NOMO-1 (cell line): Measurements from ENCODE around the gene OR52E6.

Experiments used
- DNase-seq, 2 experiments: peaks; one replicate each; lab custom pipeline; 2025; ENCODE audit not compliant: unreplicated experiment in 2 of 2; lab: John Stamatoyannopoulos, UW

The OR52E6 gene

DNA sequence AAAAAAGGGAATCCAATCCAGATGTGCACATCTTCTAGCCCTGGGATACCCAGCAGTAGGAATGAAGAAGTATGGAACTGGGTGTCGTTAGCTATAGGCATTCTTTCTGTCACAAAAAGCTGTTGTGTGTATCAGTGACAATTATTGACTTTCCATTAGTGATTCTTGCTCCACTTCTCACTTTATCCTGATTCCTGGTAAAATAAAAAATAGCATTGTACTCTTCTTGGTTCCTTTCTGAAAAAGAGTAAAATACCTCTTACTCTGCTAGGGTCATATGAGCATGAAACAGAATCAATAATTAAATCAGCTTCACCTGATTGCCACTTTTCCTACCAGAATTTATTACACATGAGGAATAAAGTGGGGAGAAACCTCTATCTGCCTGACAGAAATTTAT is at the start of gene OR52E6:
TSS of gene OR52E6 (minus strand) at position 101 of the 400 bp plus-strand sequence. CDS start at position 101, 0 bp downstream.
- DNase-seq, result no peak

DNA sequence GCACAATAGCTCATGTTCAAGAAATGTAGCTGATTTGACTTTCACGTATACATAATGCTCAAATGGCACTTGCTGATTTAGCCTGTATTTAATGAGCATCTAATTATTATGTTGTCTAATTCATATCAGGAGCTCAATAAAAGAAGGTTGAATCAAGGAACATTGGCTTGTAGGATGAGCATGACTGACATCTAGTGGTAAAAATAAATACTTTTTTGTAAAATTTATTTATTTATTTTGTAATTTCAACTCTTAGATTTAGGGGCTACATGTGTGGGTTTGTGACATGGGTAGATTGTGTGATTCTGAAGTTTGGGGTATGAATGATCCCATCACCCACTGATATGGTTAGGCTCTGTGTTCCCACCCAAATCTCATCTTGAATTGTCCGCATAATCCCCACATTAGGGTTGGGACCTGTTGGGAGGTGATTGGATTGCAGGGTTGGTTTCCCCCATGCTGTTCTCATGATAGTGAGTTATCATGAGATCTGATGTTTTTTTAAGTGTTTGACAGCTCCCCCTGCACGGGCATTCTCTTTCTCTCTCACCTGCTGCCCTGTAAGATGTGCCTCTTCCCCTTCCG is 49.6 kb upstream of the OR52E6 start:
- peak; percentile 3 to 22 for DNase-seq

DNA sequence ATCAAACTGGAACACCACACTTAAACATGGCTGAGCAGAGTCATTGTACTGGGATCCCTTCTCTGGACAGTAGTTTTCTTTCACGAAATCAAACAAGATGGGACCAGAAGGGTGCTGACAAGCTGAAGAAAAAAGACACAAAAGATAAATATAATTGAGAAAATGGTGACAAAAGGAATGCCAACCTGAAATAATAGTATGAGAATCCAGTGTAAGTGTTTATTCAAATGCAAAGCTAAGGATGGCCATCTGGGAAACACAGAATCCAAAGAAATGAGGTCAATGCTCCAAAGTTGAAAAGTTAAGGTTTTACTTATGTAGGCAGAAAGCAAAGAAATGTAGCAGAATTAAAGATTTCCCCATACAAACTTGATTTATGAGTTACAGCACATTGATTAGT is 46.0 kb upstream of the OR52E6 start:
- no peak for DNase-seq

DNA sequence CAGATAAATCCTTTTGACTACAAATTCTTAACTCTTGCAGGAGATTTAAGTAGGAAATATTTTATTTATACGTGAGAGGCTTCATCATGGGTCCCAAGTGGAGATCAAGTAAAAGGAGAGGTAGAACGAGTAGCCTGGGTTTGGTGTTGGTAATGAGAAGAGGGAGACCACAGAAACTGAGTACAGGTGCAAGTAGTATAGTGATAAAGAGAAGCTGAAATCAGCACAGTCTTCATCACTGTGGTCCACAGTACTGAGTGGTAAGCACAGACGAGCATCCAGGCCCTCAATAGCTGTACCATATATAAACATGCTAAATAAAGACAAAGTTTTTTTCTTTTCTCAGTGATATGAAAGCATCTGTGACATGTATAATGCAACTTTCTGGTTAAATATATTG is 45.5 kb upstream of the OR52E6 start:
- DNase-seq, result no peak

DNA sequence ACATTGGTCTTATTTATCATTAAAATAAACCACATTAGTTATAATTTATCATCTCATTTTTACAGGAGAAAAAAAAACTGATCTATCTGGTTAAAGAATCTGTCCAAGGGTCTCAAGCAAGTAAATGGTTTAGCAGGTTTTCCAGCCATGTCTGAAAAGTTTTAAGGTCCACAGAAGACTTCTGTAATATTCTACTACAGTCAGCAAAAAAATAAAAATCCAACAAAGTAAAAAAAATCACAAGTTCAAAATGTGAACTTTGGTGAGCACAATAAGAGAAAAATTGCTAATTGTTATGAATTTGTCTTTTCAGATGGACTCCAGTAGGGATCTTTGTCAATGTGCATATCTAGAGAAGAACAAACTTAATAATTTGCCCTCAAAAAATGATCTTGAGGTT is 40.1 kb upstream of the OR52E6 start:
- no peak for DNase-seq

DNA sequence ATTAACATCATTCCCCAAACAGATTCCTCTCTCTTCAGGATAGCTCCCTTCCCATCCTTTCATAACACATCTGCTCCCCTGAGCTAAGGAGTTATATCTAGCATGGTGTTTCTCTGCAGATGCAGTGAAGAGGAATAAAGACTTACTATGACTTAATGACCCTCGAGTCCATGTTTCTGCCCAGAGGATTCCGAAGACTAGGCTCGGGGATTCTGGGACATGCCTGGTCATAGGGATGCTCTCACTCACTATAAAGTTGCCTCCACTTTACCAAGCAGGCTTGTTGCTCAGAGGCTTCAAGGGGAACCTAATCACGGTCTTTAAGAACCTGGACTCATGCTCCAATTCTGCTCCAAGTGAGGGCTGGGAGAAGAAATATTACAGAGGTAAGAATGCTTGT is 38.6 kb upstream of the OR52E6 start, which contains the start of gene OR52E4:
TSS of gene OR52E4 (plus strand) at position 301 of the 400 bp plus-strand sequence. CDS start 3,664 bp downstream, outside the sequence.
- no peak for DNase-seq

DNA sequence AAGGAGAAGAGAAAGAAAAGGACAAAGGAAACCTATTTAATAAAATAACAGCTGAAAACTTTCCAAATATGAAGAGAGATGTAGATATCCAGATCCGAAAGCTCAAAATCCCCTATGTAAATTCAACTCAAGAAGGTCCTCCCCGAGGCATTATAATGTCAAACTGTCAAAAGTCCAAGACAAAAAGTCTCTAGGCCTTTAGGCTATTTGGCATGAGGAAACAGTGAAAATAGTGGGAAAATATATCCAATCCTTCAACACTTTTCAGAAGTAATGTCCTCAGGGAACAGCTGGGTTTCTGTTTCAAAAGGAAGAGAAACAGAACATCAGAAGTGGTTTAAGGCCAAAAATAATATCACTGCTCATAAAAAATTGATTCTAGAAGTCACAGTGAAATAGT is 36.9 kb upstream of the OR52E6 start:
- DNase-seq, result no peak

DNA sequence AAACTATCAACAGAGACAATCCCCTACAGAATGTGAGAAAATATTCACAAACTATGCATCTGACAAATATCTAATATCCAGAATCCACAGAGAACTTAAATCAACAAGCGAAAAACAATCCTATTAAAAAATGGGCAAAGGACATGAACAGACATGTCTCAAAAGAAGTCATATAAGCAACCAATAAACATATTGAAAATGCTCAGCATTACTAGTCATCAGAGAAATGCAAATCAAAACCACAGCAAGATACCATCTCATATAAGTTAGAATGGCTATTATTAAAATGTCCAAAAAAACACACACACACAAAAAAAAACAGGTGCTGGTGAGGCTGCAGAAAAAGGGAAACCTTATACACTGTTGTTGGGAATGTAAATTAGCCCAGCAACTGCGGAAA is 24.1 kb upstream of the OR52E6 start:
- no peak for DNase-seq

DNA sequence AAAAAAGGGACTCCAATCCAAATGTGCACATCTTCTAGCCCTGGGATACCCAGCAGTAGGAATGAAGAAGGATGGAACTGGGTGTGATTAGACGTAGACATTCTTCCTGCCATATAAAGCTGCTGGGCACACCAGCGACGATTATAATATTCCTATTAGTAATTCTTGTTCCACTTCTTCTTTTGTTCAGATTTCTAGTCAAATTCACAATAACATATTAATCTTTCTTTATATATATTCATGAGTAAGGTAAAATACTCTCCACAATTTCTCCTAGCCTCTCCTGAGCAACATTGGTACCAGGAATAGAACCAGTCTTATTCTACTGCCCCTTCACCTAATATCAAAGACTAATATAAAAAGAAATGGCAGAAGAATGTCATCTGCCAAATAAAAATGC is 15.9 kb upstream of the OR52E6 start, which contains the start of gene OR52E8:
TSS of gene OR52E8 (minus strand) at position 101 of the 400 bp plus-strand sequence. CDS start at position 101, 0 bp downstream.
- no peak for DNase-seq

DNA sequence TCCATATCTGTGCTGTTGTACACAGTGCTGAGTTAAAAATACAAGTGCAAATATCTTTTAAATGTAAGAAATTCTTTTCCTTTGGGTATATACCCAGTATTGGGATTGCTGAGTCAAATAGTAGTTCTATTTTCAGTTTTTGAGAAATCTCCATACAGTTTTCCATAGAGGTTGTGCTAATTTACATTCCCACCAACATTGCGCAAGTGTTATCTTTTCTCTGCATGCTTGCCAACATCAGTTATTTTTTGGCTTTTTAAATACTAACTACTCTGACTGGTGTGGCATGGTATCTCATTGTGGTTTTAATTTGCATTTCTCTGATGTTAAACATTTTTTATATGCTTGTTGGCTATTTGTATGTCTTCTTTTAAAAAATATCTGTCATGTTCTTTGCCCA is 9.3 kb upstream of the OR52E6 start:
- DNase-seq, result no peak

DNA sequence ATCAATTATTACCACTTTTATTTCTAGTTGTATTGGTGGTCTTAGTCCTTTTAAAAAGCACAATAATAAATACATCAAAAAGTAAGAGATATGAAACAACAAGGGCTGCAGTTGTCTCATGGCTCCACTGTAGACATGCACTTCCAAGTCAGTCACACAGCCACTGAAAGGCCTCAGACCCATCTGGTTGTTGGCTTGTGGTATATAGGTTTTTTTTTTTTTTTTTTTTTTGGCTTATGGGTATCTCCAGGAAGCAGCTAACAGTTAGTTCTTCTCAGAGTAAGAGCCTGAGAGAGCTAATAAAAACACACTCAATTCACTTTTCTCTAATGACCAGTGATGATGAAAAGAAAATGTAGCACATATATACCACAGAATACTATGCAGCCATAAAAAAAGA is 6.0 kb upstream of the OR52E6 start:
- no peak for DNase-seq

DNA sequence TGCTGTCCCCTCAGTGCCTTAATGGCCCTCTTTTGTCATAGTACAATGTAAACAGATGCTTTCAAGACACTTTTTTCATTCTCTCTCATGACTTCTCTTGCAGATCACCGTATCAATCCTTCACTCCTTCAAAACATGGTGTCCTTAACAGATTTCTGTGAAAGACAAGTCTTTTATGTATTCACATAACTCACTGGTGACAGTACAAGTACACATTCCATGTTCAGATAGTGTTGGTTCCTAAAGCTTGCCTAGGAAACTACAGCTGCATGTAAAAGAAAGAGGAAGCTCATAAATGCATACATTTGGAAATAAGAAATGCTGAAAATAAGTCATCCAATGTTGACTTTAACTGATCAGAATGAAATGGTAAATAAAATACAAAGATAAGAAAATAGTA is 5.0 kb upstream of the OR52E6 start:
- DNase-seq, result no peak

DNA sequence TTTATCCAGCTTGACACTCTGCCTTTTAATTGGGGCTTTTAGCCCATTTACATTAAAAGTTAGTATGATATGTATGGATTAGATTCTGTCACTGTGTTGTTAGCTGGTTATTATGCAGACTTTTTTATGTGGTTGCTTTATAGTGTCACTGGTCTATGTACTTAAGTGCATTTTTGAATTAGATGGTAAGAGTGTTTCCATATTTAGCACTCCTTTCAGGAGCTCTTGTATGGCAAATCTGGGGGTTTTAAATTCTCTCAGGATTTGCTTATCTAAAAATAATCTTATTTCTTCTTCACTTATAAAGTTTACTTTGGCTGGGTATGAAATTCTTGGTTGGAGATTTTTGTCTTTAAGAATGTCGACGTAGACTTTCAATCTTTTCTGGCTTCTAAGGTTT is 4.0 kb downstream of the OR52E6 start:
- no peak for DNase-seq

DNA sequence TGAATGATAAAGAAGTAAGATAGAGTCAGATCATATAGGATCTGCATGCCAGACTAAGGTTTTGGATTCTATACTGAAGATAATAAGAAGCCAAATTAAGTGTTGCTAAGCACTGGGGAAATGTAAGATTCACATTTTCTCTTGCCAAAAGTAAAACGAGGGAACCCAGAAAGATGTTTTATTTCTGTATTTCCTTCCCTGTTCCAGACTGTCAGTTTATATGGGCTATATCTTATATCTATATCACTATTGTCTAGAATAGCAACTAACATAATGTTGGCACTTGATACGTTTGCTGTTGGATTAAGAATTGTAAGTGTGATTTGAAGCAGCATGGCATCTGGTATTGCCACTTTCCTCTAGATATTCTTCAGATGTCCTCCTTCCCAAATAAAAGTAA is 8.3 kb downstream of the OR52E6 start:
- DNase-seq, result no peak

DNA sequence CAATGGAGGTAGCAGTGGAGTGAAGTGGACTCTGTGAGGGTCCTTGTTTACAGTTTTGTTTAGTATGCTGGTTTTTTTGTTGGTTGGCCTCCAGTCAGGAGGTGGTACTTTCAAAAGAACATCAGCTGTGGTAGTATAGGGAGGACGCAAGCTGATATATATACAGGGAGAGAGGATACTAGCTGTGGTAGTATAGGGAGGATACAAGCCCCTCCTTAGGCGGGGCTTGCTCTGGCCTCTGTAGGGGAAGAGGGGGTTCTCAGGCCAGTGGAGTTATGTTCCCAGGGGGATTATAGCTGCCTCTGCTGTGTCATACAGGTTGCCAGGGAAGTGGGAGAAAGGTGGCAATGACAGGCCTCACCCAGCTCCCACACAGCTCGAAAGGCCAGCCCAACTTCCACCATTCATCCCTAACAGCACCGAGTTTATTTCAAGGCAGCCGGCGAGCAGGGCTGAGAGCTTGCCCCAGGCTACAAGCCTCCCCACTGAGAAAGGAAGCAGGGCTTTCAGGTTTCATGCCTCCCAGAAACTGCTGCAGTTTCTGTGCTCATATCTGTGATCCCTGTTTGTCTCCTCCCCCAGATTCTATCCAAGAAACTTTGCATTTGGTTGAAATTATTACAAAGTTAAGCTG is 10.4 kb downstream of the OR52E6 start:
- DNase-seq, result no peak

DNA sequence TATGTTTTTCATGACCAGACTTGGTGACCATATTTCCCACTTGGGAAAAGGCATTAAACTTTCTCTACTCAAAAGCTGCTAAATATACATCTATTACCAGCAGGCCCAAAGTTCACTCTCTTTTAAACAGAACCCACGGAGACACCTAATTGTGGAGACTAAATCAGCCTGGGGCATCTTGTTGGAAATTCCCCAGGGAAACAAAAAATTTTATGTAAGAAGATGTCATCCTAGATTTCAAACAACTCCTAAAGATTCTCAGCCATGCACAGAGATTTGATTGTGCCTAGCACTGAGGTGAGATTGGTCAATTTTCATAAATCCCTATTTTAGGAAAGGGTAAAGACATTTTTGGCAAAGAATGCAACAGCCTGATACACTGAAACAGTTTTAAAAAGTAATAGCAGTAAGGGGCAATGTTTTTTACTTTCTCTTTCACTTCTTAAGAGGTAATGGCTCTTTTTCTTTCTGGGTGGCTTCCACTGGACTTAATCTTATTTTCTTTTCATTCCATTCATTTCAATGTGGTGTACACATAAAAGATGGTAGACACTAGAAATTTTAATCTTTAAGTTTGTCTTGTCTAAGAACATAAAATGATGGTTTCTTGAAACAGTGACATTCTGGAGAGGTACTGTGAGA is 23.3 kb downstream of the OR52E6 start:
- peak in 1 of 2 experiments; percentile 43 for DNase-seq

DNA sequence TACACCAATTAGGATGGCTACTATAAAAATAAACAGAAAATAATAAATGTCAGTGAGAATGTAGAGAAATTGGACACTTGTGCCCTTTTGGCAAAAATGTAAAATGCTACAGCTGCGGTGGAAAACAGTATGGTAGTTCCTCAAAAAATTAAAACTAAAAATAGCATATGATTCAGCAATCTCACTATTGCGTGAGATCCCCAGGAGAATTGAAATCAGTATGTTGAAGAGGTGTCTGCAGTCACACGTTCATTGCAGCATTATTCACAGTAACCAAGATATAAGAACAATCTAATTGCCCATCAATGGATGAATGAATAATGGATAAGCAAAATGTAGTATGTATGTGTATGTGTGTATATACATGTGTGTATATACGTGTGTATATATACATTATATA is 26.2 kb downstream of the OR52E6 start:
- peak; percentile 56 to 85 for DNase-seq

DNA sequence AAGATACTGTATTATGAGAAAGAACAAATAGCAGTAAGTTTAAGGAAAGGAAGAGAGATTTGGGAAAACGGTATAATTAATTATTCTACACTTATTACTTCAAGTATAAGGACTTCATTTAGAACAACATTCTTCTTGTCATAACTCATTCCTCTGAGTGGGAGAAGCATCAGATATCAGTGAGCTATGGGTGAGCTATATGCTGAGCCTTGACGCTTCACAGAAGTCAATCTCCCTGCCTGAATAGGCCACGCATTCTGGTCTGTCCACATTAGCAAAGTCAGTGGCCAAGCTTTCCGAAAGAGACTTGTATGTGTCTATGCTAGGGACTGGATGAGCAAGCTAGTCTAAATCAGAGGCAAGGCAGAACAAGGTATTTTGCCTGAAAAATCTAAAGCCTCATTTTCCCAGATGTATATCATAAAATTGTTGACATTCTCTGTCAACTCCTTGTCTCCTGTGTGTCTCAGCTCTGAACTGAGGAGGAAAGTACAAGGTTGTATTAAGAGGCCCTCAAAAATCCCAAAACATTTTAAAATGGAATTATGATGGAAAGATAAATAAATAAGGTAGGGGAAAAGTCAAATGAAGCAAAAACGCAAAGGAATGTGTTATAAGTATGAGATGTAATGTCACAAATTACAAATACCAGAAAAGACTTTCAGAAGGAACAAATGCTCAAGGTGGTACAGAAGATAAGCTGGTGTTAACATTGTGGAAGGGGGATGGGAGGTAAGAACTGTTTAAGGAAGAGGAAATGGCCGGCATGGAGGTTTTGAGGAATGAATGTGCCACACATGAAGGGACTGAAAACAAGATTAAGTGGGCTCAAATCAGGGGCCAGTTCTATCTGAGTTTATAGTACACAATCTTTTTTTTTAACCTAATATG is 31.5 kb downstream of the OR52E6 start:
- DNase-seq, result no peak

DNA sequence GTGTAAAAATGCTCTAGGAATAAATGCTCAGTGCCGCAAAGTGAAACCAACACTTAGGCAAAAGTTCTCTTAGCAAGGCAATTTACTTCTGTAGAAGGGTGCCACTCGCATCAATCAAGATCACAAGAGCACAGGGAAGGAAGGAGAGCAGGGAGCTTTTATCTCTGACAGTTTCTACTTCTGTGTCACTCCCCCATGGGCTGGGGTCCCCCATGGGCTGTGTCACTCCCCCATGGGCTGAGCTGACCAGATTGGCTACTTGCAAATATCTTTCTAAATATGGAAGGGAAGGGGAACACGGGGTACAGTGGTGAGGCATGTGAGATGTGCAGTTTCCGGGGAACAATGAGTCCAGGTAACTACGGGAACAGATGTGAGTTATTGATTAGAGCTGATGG is 32.6 kb downstream of the OR52E6 start:
- DNase-seq, result peak in 1 of 2 experiments; percentile 10

DNA sequence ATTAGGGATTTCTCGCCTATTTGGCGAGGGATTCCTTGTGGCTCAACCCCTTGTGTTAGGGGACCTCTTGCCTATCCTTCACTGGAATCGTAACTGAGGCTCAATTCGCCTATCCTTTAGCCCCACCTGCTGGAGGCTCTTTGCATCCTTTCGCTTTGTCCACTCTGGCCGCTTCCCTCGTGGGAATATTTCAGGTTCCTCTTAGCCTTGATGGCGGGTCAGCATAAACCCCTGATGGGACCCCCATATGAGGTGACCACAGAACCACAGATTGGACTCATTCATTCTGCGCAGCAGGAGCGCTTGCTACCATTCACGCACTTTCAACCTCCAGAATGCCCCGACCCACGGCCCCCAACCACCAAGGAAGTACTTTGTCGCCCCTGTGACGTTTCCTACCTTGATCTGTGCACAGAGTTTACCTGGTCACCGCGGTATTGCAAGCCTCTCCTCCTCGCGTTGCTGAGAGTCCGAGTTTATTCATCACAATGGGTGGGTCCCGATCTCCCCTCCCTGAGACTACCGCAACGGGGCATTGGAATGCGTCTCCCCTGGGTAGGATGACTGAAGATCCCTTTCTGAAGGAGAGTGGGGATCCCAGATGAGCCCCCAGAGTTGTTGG is 33.1 kb downstream of the OR52E6 start, which contains the start of gene OR52N2:
TSS of gene OR52N2 (plus strand) at position 425 of the 622 bp plus-strand sequence. CDS start 11,412 bp downstream, outside the sequence.
- DNase-seq, result peak; percentile 72 to 73
